ENCODE measurements around the gene ATP5F1B. TPM values are rescaled to one million over a fixed set of nuclear protein-coding genes. Genes with fewer than 3 reads are reported as not detected.

The ATP5F1B gene
- total RNA-seq, 1 experiment from 2014 or later = 1,064 TPM

DNA sequence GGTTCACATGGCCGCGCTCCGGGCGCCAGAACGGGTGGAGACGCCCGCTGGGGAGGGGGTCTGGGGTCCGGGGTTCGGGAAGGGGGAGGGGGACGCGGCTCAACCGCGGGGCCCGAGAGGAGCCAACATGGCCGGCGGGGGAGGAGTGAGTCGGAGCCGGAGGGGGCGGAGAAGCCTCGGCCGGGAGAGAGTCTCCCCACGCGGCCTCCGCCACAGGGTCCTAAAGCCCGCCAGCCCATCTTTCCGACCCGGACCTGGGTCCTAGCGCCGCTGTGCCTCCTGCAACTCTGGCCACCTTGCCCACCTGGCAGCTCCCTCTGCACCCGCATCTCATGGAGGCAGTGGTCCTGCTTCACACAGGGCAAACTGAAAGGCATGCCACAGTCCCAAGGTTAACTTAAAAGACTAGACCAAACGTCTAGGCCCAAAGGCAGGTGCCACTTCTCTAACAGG lies 15.6 kb downstream of the ATP5F1B start, which contains the start of gene BAZ2A (continued):
- TF ChIP-seq, protein P1, sequence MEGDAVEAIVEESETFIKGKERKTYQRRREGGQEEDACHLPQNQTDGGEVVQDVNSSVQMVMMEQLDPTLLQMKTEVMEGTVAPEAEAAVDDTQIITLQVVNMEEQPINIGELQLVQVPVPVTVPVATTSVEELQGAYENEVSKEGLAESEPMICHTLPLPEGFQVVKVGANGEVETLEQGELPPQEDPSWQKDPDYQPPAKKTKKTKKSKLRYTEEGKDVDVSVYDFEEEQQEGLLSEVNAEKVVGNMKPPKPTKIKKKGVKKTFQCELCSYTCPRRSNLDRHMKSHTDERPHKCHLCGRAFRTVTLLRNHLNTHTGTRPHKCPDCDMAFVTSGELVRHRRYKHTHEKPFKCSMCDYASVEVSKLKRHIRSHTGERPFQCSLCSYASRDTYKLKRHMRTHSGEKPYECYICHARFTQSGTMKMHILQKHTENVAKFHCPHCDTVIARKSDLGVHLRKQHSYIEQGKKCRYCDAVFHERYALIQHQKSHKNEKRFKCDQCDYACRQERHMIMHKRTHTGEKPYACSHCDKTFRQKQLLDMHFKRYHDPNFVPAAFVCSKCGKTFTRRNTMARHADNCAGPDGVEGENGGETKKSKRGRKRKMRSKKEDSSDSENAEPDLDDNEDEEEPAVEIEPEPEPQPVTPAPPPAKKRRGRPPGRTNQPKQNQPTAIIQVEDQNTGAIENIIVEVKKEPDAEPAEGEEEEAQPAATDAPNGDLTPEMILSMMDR (IDR thresholded peaks at IDR 0.05) = no peak
- TF ChIP-seq, protein P2, sequence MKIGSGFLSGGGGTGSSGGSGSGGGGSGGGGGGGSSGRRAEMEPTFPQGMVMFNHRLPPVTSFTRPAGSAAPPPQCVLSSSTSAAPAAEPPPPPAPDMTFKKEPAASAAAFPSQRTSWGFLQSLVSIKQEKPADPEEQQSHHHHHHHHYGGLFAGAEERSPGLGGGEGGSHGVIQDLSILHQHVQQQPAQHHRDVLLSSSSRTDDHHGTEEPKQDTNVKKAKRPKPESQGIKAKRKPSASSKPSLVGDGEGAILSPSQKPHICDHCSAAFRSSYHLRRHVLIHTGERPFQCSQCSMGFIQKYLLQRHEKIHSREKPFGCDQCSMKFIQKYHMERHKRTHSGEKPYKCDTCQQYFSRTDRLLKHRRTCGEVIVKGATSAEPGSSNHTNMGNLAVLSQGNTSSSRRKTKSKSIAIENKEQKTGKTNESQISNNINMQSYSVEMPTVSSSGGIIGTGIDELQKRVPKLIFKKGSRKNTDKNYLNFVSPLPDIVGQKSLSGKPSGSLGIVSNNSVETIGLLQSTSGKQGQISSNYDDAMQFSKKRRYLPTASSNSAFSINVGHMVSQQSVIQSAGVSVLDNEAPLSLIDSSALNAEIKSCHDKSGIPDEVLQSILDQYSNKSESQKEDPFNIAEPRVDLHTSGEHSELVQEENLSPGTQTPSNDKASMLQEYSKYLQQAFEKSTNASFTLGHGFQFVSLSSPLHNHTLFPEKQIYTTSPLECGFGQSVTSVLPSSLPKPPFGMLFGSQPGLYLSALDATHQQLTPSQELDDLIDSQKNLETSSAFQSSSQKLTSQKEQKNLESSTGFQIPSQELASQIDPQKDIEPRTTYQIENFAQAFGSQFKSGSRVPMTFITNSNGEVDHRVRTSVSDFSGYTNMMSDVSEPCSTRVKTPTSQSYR (CRISPR knock-in tag; IDR thresholded peaks at IDR 0.05) = peak; percentile 64
- 0 out of 2 replicates have a peak, but pooled peaks have one; percentile 15 for TF ChIP-seq ZNF121 (CRISPR knock-in tag; IDR thresholded peaks at IDR 0.05)
- peak; percentile 37; the same call in 1 of the 2 replicates for TF ChIP-seq ETV6 (CRISPR knock-in tag; IDR thresholded peaks at IDR 0.05)
- TF ChIP-seq NFYB (CRISPR knock-in tag; conservative IDR thresholded peaks at IDR 0.05; ENCODE audit: low read depth) = no peak
- TF ChIP-seq, protein P3, sequence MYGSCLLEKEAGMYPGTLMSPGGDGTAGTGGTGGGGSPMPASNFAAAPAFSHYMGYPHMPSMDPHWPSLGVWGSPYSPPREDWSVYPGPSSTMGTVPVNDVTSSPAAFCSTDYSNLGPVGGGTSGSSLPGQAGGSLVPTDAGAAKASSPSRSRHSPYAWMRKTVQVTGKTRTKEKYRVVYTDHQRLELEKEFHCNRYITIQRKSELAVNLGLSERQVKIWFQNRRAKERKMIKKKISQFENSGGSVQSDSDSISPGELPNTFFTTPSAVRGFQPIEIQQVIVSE (CRISPR knock-in tag; IDR thresholded peaks at IDR 0.05; ENCODE audit: borderline replicate concordance) = no peak
- TF ChIP-seq RORB (CRISPR knock-in tag; IDR thresholded peaks at IDR 0.05) = no peak
- TF ChIP-seq, protein P4, sequence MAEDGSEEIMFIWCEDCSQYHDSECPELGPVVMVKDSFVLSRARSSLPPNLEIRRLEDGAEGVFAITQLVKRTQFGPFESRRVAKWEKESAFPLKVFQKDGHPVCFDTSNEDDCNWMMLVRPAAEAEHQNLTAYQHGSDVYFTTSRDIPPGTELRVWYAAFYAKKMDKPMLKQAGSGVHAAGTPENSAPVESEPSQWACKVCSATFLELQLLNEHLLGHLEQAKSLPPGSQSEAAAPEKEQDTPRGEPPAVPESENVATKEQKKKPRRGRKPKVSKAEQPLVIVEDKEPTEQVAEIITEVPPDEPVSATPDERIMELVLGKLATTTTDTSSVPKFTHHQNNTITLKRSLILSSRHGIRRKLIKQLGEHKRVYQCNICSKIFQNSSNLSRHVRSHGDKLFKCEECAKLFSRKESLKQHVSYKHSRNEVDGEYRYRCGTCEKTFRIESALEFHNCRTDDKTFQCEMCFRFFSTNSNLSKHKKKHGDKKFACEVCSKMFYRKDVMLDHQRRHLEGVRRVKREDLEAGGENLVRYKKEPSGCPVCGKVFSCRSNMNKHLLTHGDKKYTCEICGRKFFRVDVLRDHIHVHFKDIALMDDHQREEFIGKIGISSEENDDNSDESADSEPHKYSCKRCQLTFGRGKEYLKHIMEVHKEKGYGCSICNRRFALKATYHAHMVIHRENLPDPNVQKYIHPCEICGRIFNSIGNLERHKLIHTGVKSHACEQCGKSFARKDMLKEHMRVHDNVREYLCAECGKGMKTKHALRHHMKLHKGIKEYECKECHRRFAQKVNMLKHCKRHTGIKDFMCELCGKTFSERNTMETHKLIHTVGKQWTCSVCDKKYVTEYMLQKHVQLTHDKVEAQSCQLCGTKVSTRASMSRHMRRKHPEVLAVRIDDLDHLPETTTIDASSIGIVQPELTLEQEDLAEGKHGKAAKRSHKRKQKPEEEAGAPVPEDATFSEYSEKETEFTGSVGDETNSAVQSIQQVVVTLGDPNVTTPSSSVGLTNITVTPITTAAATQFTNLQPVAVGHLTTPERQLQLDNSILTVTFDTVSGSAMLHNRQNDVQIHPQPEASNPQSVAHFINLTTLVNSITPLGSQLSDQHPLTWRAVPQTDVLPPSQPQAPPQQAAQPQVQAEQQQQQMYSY (CRISPR knock-in tag; IDR thresholded peaks at IDR 0.05) = peak; percentile 34; the same call in 1 of the 2 replicates
- TF ChIP-seq, protein P5, sequence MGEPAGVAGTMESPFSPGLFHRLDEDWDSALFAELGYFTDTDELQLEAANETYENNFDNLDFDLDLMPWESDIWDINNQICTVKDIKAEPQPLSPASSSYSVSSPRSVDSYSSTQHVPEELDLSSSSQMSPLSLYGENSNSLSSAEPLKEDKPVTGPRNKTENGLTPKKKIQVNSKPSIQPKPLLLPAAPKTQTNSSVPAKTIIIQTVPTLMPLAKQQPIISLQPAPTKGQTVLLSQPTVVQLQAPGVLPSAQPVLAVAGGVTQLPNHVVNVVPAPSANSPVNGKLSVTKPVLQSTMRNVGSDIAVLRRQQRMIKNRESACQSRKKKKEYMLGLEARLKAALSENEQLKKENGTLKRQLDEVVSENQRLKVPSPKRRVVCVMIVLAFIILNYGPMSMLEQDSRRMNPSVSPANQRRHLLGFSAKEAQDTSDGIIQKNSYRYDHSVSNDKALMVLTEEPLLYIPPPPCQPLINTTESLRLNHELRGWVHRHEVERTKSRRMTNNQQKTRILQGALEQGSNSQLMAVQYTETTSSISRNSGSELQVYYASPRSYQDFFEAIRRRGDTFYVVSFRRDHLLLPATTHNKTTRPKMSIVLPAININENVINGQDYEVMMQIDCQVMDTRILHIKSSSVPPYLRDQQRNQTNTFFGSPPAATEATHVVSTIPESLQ (CRISPR knock-in tag; IDR thresholded peaks at IDR 0.05) = no peak
- TF ChIP-seq, protein P6, sequence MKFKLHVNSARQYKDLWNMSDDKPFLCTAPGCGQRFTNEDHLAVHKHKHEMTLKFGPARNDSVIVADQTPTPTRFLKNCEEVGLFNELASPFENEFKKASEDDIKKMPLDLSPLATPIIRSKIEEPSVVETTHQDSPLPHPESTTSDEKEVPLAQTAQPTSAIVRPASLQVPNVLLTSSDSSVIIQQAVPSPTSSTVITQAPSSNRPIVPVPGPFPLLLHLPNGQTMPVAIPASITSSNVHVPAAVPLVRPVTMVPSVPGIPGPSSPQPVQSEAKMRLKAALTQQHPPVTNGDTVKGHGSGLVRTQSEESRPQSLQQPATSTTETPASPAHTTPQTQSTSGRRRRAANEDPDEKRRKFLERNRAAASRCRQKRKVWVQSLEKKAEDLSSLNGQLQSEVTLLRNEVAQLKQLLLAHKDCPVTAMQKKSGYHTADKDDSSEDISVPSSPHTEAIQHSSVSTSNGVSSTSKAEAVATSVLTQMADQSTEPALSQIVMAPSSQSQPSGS (CRISPR knock-in tag; IDR thresholded peaks at IDR 0.05; ENCODE audit: borderline replicate concordance, low read depth) = no peak
- TF ChIP-seq, protein P7, sequence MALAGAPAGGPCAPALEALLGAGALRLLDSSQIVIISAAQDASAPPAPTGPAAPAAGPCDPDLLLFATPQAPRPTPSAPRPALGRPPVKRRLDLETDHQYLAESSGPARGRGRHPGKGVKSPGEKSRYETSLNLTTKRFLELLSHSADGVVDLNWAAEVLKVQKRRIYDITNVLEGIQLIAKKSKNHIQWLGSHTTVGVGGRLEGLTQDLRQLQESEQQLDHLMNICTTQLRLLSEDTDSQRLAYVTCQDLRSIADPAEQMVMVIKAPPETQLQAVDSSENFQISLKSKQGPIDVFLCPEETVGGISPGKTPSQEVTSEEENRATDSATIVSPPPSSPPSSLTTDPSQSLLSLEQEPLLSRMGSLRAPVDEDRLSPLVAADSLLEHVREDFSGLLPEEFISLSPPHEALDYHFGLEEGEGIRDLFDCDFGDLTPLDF (CRISPR knock-in tag; IDR thresholded peaks at IDR 0.05) = no peak
- peak; percentile 55; the same call in 1 of the 2 replicates for TF ChIP-seq GTF2I (CRISPR knock-in tag; conservative IDR thresholded peaks at IDR 0.05)
- TF ChIP-seq, protein P8, sequence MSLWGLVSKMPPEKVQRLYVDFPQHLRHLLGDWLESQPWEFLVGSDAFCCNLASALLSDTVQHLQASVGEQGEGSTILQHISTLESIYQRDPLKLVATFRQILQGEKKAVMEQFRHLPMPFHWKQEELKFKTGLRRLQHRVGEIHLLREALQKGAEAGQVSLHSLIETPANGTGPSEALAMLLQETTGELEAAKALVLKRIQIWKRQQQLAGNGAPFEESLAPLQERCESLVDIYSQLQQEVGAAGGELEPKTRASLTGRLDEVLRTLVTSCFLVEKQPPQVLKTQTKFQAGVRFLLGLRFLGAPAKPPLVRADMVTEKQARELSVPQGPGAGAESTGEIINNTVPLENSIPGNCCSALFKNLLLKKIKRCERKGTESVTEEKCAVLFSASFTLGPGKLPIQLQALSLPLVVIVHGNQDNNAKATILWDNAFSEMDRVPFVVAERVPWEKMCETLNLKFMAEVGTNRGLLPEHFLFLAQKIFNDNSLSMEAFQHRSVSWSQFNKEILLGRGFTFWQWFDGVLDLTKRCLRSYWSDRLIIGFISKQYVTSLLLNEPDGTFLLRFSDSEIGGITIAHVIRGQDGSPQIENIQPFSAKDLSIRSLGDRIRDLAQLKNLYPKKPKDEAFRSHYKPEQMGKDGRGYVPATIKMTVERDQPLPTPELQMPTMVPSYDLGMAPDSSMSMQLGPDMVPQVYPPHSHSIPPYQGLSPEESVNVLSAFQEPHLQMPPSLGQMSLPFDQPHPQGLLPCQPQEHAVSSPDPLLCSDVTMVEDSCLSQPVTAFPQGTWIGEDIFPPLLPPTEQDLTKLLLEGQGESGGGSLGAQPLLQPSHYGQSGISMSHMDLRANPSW (CRISPR knock-in tag; conservative IDR thresholded peaks at IDR 0.05; ENCODE audit: low read depth) = no peak
- TF ChIP-seq, protein P9, sequence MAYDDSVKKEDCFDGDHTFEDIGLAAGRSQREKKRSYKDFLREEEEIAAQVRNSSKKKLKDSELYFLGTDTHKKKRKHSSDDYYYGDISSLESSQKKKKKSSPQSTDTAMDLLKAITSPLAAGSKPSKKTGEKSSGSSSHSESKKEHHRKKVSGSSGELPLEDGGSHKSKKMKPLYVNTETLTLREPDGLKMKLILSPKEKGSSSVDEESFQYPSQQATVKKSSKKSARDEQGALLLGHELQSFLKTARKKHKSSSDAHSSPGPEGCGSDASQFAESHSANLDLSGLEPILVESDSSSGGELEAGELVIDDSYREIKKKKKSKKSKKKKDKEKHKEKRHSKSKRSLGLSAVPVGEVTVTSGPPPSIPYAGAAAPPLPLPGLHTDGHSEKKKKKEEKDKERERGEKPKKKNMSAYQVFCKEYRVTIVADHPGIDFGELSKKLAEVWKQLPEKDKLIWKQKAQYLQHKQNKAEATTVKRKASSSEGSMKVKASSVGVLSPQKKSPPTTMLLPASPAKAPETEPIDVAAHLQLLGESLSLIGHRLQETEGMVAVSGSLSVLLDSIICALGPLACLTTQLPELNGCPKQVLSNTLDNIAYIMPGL (CRISPR knock-in tag; IDR thresholded peaks at IDR 0.05) = no peak
- TF ChIP-seq HMGA2 (CRISPR knock-in tag; IDR thresholded peaks at IDR 0.05) = no peak
- no peak for TF ChIP-seq TEAD4 (CRISPR knock-in tag; IDR thresholded peaks at IDR 0.05)
- no peak for TF ChIP-seq ZNF138 (CRISPR knock-in tag; conservative IDR thresholded peaks at IDR 0.05)
- TF ChIP-seq JUN (CRISPR knock-in tag; IDR thresholded peaks at IDR 0.05) = no peak
- TF ChIP-seq NR3C1 (CRISPR knock-in tag; conservative IDR thresholded peaks at IDR 0.05; ENCODE audit: low read depth) = no peak
- TF ChIP-seq EMX1 (CRISPR knock-in tag; IDR thresholded peaks at IDR 0.05) = no peak
- TF ChIP-seq KAT7 (CRISPR knock-in tag; IDR thresholded peaks at IDR 0.05; ENCODE audit: borderline replicate concordance) = peak; percentile 79; the same call in 1 of the 2 replicates
